Astrocyte of the spinal cord (primary cell): Measurements from ENCODE around the gene C17orf113.

Experiments
- DNase-seq: peaks from one replicate; pipeline ENCODE4 v3.0.0; 2011; ENCODE audit warnings: low read depth, low spot score
- H3K4me3 ChIP-seq: 2 replicates; pipeline ENCODE4 v1.5.1; 2011; ENCODE audit warnings: low read depth, mild to moderate bottlenecking, low read length, moderate library complexity
- in situ Hi-C: cut with HindIII; loops from 2 replicates; pipeline ENCODE4 v1.10.0; 2017; ENCODE audit warnings: low sequenced_read_pairs
- TF ChIP-seq, protein P1 (sequence below): IDR thresholded peaks from 2 replicates; pipeline ENCODE4 v1.5.1; 2012; ENCODE audit warnings: low read depth, mild to moderate bottlenecking, low read length, inconsistent platforms

Gene C17orf113

DNA sequence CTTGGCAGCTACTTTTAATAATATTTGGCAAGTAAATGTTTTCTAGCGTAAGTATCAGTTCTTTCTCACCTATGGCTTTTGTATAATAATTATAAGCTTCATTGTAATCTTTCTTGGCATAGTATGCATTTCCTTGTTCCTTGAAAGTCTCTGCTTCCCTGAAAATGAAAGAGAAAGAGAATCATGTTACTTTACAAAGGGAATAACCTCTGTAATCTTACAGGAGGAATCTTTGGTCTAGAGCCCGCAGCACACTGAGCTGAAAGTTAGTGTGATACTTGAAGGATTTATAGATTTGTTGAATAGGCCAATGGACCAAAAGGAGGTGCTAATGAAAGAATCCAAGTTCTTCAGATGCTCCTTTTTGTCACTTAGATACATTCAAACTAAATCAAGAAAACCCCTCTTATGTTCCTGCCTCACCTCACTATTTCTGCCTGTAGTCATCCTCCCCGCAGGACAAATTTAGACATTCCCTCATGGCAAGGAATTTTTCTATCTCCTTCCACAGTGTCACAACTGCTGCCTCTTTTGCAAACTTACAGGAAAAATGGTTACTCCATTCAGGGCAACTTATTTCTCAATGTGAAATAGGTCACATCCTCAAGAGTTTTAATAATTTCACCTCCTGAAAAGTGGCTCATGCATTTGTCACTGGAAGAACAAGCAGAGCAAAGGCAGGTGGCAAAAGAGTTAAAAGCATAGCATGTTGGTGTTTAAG, 49.8 kb downstream of the C17orf113 start:
- in situ Hi-C loops: no loop called here

GRCh38 chr17:41998497-41998896, 51.9 kb downstream of the C17orf113 start:
- no peak overlapping the region for H3K4me3 ChIP-seq
- DNase-seq: no peak
- TF ChIP-seq, protein P1, sequence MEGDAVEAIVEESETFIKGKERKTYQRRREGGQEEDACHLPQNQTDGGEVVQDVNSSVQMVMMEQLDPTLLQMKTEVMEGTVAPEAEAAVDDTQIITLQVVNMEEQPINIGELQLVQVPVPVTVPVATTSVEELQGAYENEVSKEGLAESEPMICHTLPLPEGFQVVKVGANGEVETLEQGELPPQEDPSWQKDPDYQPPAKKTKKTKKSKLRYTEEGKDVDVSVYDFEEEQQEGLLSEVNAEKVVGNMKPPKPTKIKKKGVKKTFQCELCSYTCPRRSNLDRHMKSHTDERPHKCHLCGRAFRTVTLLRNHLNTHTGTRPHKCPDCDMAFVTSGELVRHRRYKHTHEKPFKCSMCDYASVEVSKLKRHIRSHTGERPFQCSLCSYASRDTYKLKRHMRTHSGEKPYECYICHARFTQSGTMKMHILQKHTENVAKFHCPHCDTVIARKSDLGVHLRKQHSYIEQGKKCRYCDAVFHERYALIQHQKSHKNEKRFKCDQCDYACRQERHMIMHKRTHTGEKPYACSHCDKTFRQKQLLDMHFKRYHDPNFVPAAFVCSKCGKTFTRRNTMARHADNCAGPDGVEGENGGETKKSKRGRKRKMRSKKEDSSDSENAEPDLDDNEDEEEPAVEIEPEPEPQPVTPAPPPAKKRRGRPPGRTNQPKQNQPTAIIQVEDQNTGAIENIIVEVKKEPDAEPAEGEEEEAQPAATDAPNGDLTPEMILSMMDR: no peak
- in situ Hi-C loops: no loop called here

More for the DNA sequence above, 49.8 kb downstream of the C17orf113 start:
- no peak for DNase-seq
- H3K4me3 ChIP-seq: no peak overlapping the region
- TF ChIP-seq, protein P1: no peak

DNA sequence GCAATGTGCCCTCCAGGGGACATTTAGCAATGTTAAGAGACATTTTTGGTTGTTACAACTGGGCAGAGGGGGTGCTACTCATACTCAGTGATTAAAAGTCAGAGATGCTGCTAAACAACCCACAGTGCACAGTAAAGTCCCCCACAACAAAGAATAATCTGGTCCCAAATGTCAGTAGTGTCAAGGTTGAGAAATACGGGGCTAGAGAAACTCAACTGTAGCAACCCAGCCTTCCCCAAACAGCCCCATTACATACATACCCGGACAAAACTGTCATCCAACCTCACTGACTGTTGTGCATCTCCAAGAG, 53.6 kb downstream of the C17orf113 start:
- DNase-seq: no peak
- H3K4me3 ChIP-seq: no peak overlapping the region
- TF ChIP-seq, protein P1: no peak
- in situ Hi-C loops: no loop called here

DNA sequence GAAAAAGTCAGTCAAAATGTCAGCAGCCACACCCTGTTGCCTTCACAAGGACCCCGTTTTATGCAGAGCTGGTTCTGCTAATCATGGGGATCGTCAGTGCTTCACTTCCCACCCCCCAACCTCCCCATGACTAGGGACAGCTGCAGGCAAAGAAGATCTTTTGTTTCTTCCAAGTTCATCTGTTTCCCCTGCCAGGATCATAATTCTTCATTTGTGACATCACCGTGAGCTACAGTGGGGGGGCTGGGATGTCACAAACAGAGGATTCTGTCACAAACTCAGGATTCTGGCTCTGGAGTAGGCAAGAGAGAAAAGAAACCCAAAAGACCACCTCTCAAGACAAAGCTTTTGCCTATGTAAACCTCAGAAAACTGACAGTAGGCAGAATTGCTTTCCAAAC, 57.8 kb downstream of the C17orf113 start:
- in situ Hi-C loops: no loop called here
- DNase-seq: no peak
- TF ChIP-seq, protein P1: no peak
- H3K4me3 ChIP-seq: no peak overlapping the region

GRCh38 chr17:41989702-41990419, 60.5 kb downstream of the C17orf113 start:
- DNase-seq: no peak
- TF ChIP-seq, protein P1: no peak
- in situ Hi-C loops: no loop called here
- no peak overlapping the region for H3K4me3 ChIP-seq

DNA sequence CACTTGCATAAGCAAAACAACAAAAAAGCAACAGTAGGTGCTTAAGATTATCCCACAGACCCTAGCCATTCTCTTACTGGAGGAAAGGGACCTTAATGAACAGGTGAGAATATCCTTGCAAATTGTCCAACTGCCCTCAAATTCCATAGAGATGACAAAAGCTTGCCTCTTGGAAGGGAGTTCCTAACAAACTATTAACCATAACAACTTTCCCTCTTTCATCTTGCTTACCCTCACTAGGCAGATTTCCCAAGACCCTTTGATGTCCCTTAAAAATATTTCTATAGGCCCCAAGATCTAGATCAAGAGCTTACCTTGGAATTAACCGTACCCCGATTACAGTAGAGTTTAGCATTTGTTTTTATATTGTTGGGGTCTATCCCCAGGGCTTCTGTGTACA, 62.0 kb downstream of the C17orf113 start:
- in situ Hi-C loops: no loop called here
- H3K4me3 ChIP-seq: no peak overlapping the region
- TF ChIP-seq, protein P1: no peak
- DNase-seq: no peak
